ENCODE measurements around the gene SOX13.

The SOX13 gene

DNA sequence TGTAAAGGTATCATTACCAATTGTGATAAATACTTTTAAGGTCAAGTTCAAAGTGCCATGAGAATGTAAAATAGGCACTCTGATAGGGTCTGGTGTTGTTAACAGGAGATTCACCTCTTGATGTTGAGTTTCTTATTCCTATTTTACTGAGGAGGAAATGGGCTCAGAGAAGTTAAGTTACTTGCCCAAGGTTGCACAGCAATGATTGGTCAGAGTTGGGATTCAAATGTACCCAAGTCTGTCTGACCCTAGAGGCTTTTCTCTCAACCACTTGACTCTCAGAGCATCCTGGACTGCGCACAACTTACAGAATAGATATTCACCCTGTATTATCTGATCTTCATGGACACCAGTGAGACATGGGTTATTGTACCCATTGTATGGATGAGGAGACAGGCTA lies 33.9 kb downstream of the SOX13 start:
- DNase-seq (ENCODE audit: low read depth) = no peak
- H3K4me3 ChIP-seq (ENCODE audit: low read depth, low read length) = no peak overlapping the region
- TF ChIP-seq, protein P1, sequence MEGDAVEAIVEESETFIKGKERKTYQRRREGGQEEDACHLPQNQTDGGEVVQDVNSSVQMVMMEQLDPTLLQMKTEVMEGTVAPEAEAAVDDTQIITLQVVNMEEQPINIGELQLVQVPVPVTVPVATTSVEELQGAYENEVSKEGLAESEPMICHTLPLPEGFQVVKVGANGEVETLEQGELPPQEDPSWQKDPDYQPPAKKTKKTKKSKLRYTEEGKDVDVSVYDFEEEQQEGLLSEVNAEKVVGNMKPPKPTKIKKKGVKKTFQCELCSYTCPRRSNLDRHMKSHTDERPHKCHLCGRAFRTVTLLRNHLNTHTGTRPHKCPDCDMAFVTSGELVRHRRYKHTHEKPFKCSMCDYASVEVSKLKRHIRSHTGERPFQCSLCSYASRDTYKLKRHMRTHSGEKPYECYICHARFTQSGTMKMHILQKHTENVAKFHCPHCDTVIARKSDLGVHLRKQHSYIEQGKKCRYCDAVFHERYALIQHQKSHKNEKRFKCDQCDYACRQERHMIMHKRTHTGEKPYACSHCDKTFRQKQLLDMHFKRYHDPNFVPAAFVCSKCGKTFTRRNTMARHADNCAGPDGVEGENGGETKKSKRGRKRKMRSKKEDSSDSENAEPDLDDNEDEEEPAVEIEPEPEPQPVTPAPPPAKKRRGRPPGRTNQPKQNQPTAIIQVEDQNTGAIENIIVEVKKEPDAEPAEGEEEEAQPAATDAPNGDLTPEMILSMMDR (conservative IDR thresholded peaks at IDR 0.05; ENCODE audit: low read depth, low read length) = no peak

DNA sequence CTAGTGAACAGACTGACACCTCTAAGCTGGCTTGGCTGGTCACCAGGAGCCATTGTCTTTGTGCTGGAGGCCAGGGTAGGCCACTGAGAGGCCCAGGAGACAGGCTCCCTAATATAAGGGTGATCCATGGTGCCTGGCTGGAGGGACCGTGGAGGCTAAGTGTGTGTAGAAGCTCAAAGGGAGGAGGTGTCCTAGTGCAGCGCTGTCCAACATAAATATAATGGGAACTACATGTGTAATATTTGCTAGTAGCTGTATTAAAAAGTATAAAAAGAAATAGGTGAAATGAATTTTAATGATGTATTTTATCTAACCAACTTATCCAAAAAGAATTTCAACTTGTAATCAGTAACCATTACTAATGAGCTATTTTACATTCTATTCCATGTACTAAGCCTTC lies 35.0 kb downstream of the SOX13 start:
- no peak overlapping the region for H3K4me3 ChIP-seq (ENCODE audit: low read depth, low read length)
- DNase-seq (ENCODE audit: low read depth) = no peak
- TF ChIP-seq, protein P1 (conservative IDR thresholded peaks at IDR 0.05; ENCODE audit: low read depth, low read length) = no peak

DNA sequence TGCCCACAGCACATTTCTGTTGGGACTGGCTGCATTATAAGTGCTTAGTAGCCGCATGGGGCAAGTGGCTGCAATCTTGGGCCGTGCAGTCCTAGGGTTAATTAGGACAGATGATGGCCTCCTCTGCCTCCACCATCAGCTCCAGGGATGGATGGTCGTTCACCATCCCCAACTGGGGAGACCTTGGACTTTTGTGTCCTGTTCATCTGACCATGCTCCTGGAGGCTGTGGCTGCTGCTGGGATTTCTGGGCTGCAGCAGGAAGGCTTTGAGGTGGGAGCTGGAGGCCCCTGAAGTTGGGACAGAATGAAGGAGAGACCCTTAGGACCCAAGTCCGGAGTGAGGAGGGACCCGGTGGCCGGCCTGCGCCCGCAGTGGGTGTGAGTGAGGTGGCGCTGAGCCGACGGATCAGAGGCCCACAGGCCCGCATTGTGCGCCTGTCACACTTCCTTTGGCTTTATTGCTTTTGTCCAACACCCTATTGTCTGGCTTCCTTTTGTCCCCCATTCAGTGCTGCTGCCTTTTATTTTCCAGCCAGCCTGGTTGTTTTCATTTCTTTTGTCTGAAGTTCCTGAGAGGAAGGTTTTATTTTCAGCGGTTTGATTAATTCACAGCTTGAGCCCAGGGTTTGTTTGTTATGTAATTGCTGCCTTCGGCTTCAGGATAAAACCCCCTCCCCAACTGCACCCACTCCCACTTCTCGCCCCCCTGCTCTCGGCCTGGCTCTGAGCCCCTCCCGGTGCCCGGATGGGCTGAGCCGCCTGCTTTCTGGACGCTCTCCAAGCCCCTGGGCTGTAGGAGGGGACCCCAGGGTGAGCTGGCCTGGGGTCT lies 35.6 kb downstream of the SOX13 start:
- H3K4me3 ChIP-seq (ENCODE audit: low read depth, low read length) = no peak overlapping the region
- TF ChIP-seq, protein P1 (conservative IDR thresholded peaks at IDR 0.05; ENCODE audit: low read depth, low read length) = no peak
- no peak for DNase-seq (ENCODE audit: low read depth)

DNA sequence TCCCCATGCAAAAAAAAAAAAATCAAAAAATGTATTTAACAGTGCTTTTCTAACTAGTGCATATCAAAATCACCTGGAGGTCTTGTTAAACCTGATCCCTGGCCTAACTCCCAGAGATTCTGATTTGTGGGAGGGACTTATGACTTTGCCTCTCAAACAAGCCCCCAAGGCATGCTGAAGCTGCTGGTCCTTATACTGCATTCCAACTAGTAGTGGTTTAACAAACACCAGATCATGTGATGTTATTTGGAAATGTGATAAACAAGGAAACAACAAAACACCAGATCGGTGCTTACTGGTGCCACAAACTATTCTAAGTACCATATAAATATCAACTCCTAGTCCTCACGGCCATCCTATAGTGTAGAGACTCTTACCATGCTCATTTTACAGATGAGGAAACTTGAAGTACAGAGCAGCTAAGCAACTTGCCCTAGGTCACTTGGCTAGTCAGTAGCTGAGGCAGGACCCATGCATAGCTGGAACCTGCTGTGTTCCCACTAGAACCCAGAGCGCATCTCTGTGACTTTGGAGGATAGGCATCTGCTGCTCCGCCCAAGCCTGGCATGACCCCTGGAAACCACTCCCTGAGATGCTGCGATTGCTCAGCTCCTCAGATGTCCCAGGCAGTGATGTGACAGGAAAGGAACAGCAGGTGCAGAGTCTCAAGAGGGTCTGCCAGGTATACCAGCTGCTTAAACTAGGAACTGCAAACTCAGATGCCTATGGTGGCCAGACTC lies 38.1 kb downstream of the SOX13 start:
- TF ChIP-seq, protein P1 (conservative IDR thresholded peaks at IDR 0.05; ENCODE audit: low read depth, low read length) = no peak
- no peak overlapping the region for H3K4me3 ChIP-seq (ENCODE audit: low read depth, low read length)

DNA sequence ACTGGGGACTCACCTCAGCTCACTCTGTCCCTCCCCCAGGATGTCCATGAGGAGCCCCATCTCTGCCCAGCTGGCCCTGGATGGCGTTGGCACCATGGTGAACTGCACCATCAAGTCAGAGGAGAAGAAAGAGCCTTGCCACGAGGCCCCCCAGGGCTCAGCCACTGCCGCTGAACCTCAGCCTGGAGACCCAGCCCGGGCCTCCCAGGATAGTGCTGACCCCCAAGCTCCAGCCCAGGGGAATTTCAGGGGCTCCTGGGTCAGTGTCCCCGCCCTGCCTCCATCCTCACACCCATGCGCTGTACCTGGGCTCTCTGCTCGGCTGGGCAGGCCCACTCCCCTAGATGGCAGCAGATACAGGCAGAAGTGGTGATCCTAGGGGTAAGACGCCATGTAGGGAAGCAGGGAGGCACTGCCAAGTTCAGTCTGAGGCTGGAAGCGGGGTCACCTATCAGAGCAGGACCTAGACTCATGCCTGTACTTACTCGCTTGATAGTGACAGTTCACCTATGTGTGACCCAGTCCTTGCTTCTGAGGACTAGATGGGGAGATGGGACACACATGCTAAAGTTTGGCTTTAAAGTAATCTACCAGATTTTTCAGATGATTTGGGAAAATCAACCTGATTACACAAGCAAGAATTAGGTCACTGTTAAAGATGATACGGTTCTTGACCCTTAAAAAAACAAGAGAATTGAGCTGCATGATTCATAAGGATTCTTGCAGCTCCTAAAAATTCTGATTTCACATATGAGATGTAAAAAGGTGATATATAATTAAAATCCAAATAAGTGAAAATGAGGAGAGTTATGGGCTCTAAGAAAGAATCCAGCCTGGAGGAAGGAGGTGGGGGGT lies 40.2 kb downstream of the SOX13 start:
- H3K4me3 ChIP-seq (ENCODE audit: low read depth, low read length) = no peak overlapping the region
- no peak for DNase-seq (ENCODE audit: low read depth)
- TF ChIP-seq, protein P1 (conservative IDR thresholded peaks at IDR 0.05; ENCODE audit: low read depth, low read length) = no peak

More for the DNA sequence above, 38.1 kb downstream of the SOX13 start:
- DNase-seq (ENCODE audit: low read depth) = no peak

DNA sequence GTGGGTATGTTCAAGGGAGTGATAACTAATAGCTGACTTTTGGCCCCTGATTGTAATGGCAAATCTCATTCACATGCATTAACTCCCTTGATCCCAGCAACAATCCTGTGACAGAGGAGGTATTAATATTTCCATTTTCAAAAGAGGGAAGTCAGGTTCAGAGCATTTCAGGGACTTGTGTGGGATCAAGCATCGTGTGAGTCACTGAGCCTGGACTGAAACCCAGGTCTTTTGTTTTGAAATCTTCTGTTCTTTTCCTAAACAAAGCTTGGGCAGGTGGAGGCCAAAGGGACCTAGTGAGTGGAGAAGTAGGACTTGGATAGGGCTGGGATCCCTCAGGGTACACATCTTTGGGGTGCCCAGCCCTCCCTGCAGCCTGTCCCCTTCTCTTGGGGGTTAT lies 41.0 kb downstream of the SOX13 start:
- peak; percentile 22 for DNase-seq (ENCODE audit: low read depth)
- H3K4me3 ChIP-seq (ENCODE audit: low read depth, low read length) = no peak overlapping the region
- TF ChIP-seq, protein P1 (conservative IDR thresholded peaks at IDR 0.05; ENCODE audit: low read depth, low read length) = no peak

All from choroid plexus epithelial cell (primary cell).